Measurements from ENCODE around the gene MRTFB.

MRTFB gene

GRCh38 chr16:14308368-14308723 lies 237.2 kb downstream of the MRTFB start:
- no peak for DNase-seq (ENCODE audit: low read depth)

GRCh38 chr16:14309001-14309886 lies 238.1 kb downstream of the MRTFB start:
- no peak for DNase-seq (ENCODE audit: low read depth)

DNA sequence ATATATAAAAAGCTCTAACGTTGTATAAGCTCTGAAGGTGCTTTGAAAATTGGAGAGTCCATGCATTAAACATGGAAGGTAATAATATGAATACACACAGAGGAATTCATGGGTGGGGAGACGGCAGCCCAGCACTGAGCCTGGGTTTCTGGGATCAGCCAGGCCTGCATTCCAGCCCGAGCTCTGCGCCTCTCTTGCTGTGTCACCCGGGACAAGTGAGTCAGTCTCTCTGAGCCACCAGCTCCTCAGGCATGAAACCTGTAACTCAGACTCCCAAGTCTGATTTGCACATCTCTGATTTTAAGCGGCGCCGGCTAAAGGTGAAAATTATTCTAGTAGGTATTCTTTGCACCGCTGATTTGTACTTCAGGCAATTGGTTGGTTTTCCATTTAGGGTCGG lies 238.8 kb downstream of the MRTFB start:
- no peak for DNase-seq (ENCODE audit: low read depth)

GRCh38 chr16:14310519-14310991 lies 239.4 kb downstream of the MRTFB start:
- no peak for DNase-seq (ENCODE audit: low read depth)

- no peak for DNase-seq (ENCODE audit: low read depth)
Observed at GRCh38 chr16:14314116-14314515, 243.0 kb downstream of the MRTFB start.

DNA sequence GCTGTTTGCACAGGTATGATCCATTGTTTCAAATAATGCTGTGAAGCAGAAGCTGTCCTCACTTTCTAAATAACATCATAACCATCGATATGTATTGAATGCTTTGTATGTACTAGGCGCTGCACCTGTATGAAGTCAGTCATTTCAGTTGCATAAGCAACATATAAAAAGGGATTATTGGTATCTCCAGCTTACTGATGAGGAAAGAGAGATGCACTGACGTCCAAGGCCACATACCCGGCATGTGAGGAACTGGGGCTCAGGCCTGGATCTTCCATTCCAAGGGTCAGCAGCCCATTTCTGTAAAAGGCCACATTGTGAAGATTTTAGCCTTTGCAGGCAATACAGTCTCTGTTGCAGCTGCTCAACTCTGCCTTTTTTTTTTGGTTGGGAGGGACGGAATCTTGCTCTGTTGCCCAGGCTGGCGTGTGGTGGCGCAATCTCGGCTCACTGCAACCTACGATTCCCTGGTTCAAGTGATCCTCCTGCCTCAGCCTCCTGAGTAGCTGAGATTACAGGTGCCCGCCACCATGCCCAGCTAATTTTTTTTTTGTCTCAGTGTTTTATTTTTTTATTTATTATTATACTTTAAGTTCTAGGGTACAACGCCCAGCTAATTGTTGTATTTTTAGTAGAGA lies 244.7 kb downstream of the MRTFB start:
- DNase-seq (ENCODE audit: low read depth): no peak

All from stimulated activated CD8-positive, alpha-beta memory T cell treated with anti-CD3 and anti-CD28 coated beads, Interleukin-15, amount 100 ng/mL, for 1 hour (primary cell).